ENCODE measurements around the gene POLR3B.
"Not testable (repeated sequence)": the region's sequence is repeated elsewhere in the genome, so short reads cannot be mapped to it uniquely, and the experiment has no call there.

Gene POLR3B

GRCh38 chr12:106417926-106418910 lies 60.7 kb downstream of the POLR3B start:
- DNase-seq: no peak

GRCh38 chr12:106418970-106419369 lies 61.4 kb downstream of the POLR3B start:
- DNase-seq: no peak

- DNase-seq: no peak
These were observed 65.7 kb downstream of the POLR3B start for GRCh38 chr12:106423291-106423690.

GRCh38 chr12:106425061-106425702 lies 67.6 kb downstream of the POLR3B start:
- no peak for DNase-seq

- no peak for DNase-seq
These were observed 70.4 kb downstream of the POLR3B start for GRCh38 chr12:106427917-106428316.

GRCh38 chr12:106428384-106428783 lies 70.8 kb downstream of the POLR3B start:
- DNase-seq: no peak

- no peak for DNase-seq
These were observed 71.5 kb downstream of the POLR3B start for GRCh38 chr12:106429043-106429552.

GRCh38 chr12:106429636-106430035 lies 72.1 kb downstream of the POLR3B start:
- DNase-seq: no peak

GRCh38 chr12:106431839-106432411 lies 74.4 kb downstream of the POLR3B start:
- DNase-seq: no peak

GRCh38 chr12:106433055-106433454 lies 75.5 kb downstream of the POLR3B start:
- no peak for DNase-seq

- no peak for DNase-seq
These were observed 77.0 kb downstream of the POLR3B start for GRCh38 chr12:106434526-106434925.

- DNase-seq: no peak
These were observed 78.6 kb downstream of the POLR3B start for GRCh38 chr12:106436164-106436563.

- no peak for DNase-seq
These were observed 85.0 kb downstream of the POLR3B start for GRCh38 chr12:106442575-106442974.

GRCh38 chr12:106445053-106445452 lies 87.5 kb downstream of the POLR3B start:
- no peak for DNase-seq

- DNase-seq: no peak
These were observed 88.4 kb downstream of the POLR3B start for GRCh38 chr12:106445959-106446358.

GRCh38 chr12:106446419-106447092 lies 89.0 kb downstream of the POLR3B start:
- DNase-seq: peak; percentile 24

GRCh38 chr12:106452309-106452708 lies 94.8 kb downstream of the POLR3B start:
- no peak for DNase-seq

GRCh38 chr12:106455111-106455510 lies 97.6 kb downstream of the POLR3B start:
- no peak for DNase-seq

GRCh38 chr12:106459124-106459523 lies 101.6 kb downstream of the POLR3B start:
- no peak for DNase-seq

- DNase-seq: no peak
These were observed 102.0 kb downstream of the POLR3B start for GRCh38 chr12:106459534-106459933.

- DNase-seq: no peak
These were observed 104.2 kb downstream of the POLR3B start for GRCh38 chr12:106461730-106462129.

GRCh38 chr12:106465605-106466004 lies 108.1 kb downstream of the POLR3B start:
- not testable (repeated sequence) for DNase-seq

- DNase-seq: not testable (repeated sequence)
These were observed 118.1 kb downstream of the POLR3B start for GRCh38 chr12:106475662-106476061.

Measured in NCI-H2029 treated with DMSO at 0.1 percent for 48 hours (cell line).